HG03139 (cell line): ENCODE data around the gene DUS4L.

ENCODE experiments used
- ATAC-seq: cut with Tn5 transposase; IDR thresholded peaks from one replicate; pipeline ENCODE4 v1.9.1; 2021; ENCODE audit not compliant: unreplicated experiment

DUS4L gene

GRCh38 chr7:107613439-107613838 lies 49.7 kb downstream of the DUS4L start:
- ATAC-seq: no peak

GRCh38 chr7:107613948-107614347 lies 50.2 kb downstream of the DUS4L start:
- ATAC-seq: no peak

DNA sequence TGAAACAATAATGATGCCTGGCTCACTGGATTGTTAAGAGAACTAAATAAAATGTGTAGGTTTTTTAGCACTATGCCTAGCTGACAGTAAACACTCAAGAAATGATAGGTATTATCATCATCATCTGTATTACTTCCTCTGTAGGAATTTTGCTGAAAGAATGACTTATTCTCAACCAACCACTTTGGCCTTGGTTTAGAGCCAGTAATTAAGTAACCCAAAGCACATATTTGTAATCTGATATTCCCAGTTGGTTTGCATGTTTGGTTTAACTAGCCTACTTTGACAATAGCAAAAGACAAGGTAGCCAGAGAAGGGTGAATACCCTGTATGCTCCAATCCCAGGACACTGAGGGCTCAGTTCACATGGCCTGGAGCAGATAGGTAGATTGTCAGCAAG lies 50.7 kb downstream of the DUS4L start:
- no peak for ATAC-seq

GRCh38 chr7:107615910-107616680 lies 52.3 kb downstream of the DUS4L start:
- no peak for ATAC-seq

GRCh38 chr7:107622429-107622828 lies 58.7 kb downstream of the DUS4L start:
- ATAC-seq: no peak

DNA sequence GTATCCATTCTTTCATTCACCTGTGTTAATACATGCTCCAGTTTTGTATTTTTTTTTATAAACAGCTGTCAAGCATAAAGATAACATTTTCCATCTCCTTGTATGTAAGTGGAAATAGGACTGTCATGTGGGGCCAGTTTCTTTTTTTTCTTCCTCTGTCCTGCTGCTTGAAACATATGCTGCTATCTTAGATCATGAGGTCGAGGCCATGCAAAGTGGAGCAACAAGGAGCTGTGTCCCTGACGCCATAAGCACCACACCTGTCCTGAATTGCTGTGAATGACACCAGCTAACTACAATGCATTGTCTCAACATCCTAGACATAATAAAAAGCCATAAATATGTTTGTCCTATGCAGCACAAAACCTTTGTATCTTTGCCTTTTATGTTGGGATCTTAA lies 59.1 kb downstream of the DUS4L start:
- no peak for ATAC-seq

- no peak for ATAC-seq
Observed at GRCh38 chr7:107627002-107627401, 63.2 kb downstream of the DUS4L start.
